ENCODE data around the gene SMYD4.

- no peak for TF ChIP-seq ZNF280A (IDR thresholded peaks at IDR 0.05; ENCODE audit: low read depth, partially characterized antibody)
- TF ChIP-seq POLR2A (conservative IDR thresholded peaks at IDR 0.05) = no peak
- TF ChIP-seq BRF2 (IDR thresholded peaks at IDR 0.05; ENCODE audit: borderline replicate concordance, insufficient read depth, insufficient read length) = no peak
- no peak for TF ChIP-seq ZNF512 (tag; IDR thresholded peaks at IDR 0.05)
- no peak for TF ChIP-seq SMARCB1 (IDR thresholded peaks at IDR 0.05; ENCODE audit: insufficient read length, low read depth)
- no peak for TF ChIP-seq GABPA (tag; conservative IDR thresholded peaks at IDR 0.05; ENCODE audit: low read depth)
- TF ChIP-seq ZBTB11 (CRISPR knock-in tag; IDR thresholded peaks at IDR 0.05) = no peak
- no peak for TF ChIP-seq BDP1 (IDR thresholded peaks at IDR 0.05; ENCODE audit: insufficient read depth, insufficient read length)
- TF ChIP-seq KLF10 (CRISPR knock-in tag; IDR thresholded peaks at IDR 0.05) = no peak
These were observed 93.1 kb downstream of the SMYD4 start for GRCh38 chr17:1736348-1737281.

Data from K562 (cell line).